GM12878 (cell line): Measurements from ENCODE around the gene MLLT3. TPM values are rescaled to one million over a fixed set of nuclear protein-coding genes. Genes with fewer than 3 reads are reported as not detected.

ENCODE experiments used
- BMI1 ChIP-seq: fragments of 450-650 bp; IDR thresholded peaks from 2 replicates; pipeline ENCODE4 v1.6.1; 2016; ENCODE audit warnings: mild to moderate bottlenecking, moderate library complexity, borderline replicate concordance
- CHD2 ChIP-seq: IDR thresholded peaks from 2 replicates; pipeline ENCODE4 v1.6.1; 2011; ENCODE audit warnings: low read depth, low read length, improper control_type of control experiment, borderline replicate concordance
- EED ChIP-seq: sonication (generic); IDR thresholded peaks from 2 replicates; pipeline ENCODE4 v1.6.1; 2016; ENCODE audit warnings: antibody characterized with exemption, low read depth
- FOXM1 ChIP-seq: IDR thresholded peaks from 2 replicates; pipeline ENCODE4 v1.6.1; 2012; ENCODE audit warnings: low read depth, mild to moderate bottlenecking, inconsistent platforms, low read length, moderate library complexity
- MAX ChIP-seq: IDR thresholded peaks from 2 replicates; pipeline ENCODE4 v1.6.1; 2012; ENCODE audit warnings: low read depth, low read length, improper control_type of control experiment
- MTA3 ChIP-seq: IDR thresholded peaks from 2 replicates; pipeline ENCODE4 v1.6.1; 2012; ENCODE audit warnings: low read length, inconsistent platforms, borderline replicate concordance
- NBN ChIP-seq: fragments of 450-650 bp; IDR thresholded peaks from 2 replicates; pipeline ENCODE4 v1.6.1; 2016
- NRF1 ChIP-seq: conservative IDR thresholded peaks from 2 replicates; pipeline ENCODE4 v1.6.1; 2011; ENCODE audit warnings: mild to moderate bottlenecking, low read depth, low read length, improper control_type of control experiment
- PKNOX1 ChIP-seq: fragments of 450-650 bp; IDR thresholded peaks from 2 replicates; pipeline ENCODE4 v1.6.1; 2016; ENCODE audit warnings: mild to moderate bottlenecking
- PML ChIP-seq: IDR thresholded peaks from 2 replicates; pipeline ENCODE4 v1.6.1; 2012; ENCODE audit warnings: low read length, inconsistent platforms
- POLR2AphosphoS2 ChIP-seq: IDR thresholded peaks from 2 replicates; pipeline ENCODE4 v1.6.1; 2011; ENCODE audit warnings: low read depth, mild to moderate bottlenecking, low read length, improper control_type of control experiment, moderate library complexity
- RELB ChIP-seq: fragments of 450-650 bp; IDR thresholded peaks from 2 replicates; pipeline ENCODE4 v1.6.1; 2017; ENCODE audit warnings: low read depth, mild to moderate bottlenecking, moderate library complexity
- REST ChIP-seq: IDR thresholded peaks from 2 replicates; pipeline ENCODE4 v1.6.1; 2012; ENCODE audit warnings: mild to moderate bottlenecking, low read depth, low read length
- SMAD5 ChIP-seq: IDR thresholded peaks from 2 replicates; pipeline ENCODE4 v1.6.1; 2016; ENCODE audit warnings: antibody characterized with exemption, low read depth
- TCF12 ChIP-seq: IDR thresholded peaks from 2 replicates; pipeline ENCODE4 v1.6.1; 2011; ENCODE audit warnings: low read depth, mild to moderate bottlenecking, low read length
- TCF7 ChIP-seq: IDR thresholded peaks from 2 replicates; pipeline ENCODE4 v1.6.1; 2014; ENCODE audit warnings: antibody characterized with exemption, borderline replicate concordance
- ZBTB4 ChIP-seq: fragments of 450-650 bp; formaldehyde crosslinking; IDR thresholded peaks from 2 replicates; pipeline ENCODE4 v1.4.0; 2022; ENCODE audit warnings: mild to moderate bottlenecking, moderate library complexity
- ZNF217 ChIP-seq: fragments of 450-650 bp; IDR thresholded peaks from 2 replicates; pipeline ENCODE4 v1.6.1; 2017; ENCODE audit warnings: antibody characterized with exemption, mild to moderate bottlenecking
- polyA plus RNA-seq, 11 experiments: library from polyadenylated mRNA; depleted of rRNA in 4 of 11; unstranded in 6 of 11; stranded (reverse) in 5 of 11; fragments of >200 nt; fragmentation: Nextera tagmentation in 4 of 11; fragmentation: Illumina TruSeq in 1 of 11; extraction: Ambion mirVana in 4 of 11; extraction: Trizol in 1 of 11; gene quantifications; 1 replicate in 1 of 11; 2 replicates in 10 of 11; pipeline versions ENCODE4 v1.2.1 to v1.2.3, GENCODE V29; 2011 to 2016; ENCODE audit warnings: inconsistent platforms in 2 of 11, missing spikeins in 2 of 11, low read depth in 1 of 11
- total RNA-seq, 4 experiments: library from RNA; depleted of rRNA in 3 of 4; stranded (reverse); fragments of >200 nt in 3 of 4; fragmentation: Illumina TruSeq in 1 of 4; extraction: Trizol in 1 of 4; gene quantifications; 2 replicates each; pipeline versions ENCODE4 v1.2.1 to v1.2.3, GENCODE V29; 2013 to 2021

MLLT3 gene
- total and polyA plus RNA-seq, 10 of the 15 experiments (the other 5 are each of a cell fraction or from before 2014, with no cell fraction given), result 17.7 to 72.3 (median 35.6) TPM

- 0 out of 2 replicates have a peak, but pooled peaks have one; percentile 21 for TF ChIP-seq ZNF217
- peak; percentile 80 for TF ChIP-seq POLR2AphosphoS2
- peak; percentile 71; the same call in 1 of the 2 replicates for TF ChIP-seq MAX
- TF ChIP-seq PKNOX1, result peak; percentile 68; the same call in 1 of the 2 replicates
- no peak for TF ChIP-seq REST
- TF ChIP-seq ZBTB4, result no peak
- peak; percentile 97 for TF ChIP-seq FOXM1
- peak; percentile 97 for TF ChIP-seq EED
- peak; percentile 96 for TF ChIP-seq NBN
- peak; percentile 82 for TF ChIP-seq RELB
- peak; percentile 84 for TF ChIP-seq CHD2
- peak; percentile 84 for TF ChIP-seq BMI1
- TF ChIP-seq NRF1, result no peak
- TF ChIP-seq MTA3, result peak; percentile 68
- peak; percentile 60; the same call in 1 of the 2 replicates for TF ChIP-seq PML
- peak; percentile 100 for TF ChIP-seq TCF7
- TF ChIP-seq TCF12, result peak; percentile 99
- TF ChIP-seq SMAD5, result 0 out of 2 replicates have a peak, but pooled peaks have one; percentile 24
Measured at GRCh38 chr9:20640331-20641187, 18.3 kb upstream of the MLLT3 start (continued).
